ENCODE measurements around the gene USP7. TPM values are rescaled to one million over a fixed set of nuclear protein-coding genes. Genes with fewer than 3 reads are reported as not detected.

USP7 gene
- total RNA-seq, 2 experiments from 2014 or later: 259 to 268 TPM

GRCh38 chr16:8923199-8923598 lies 40.5 kb downstream of the USP7 start:
- ChIA-PET CTCF (interaction anchor here (2.0 kb wide), 1 partner anchor 13 kb away, joined by 10 read pairs; no protein-coding TSS in a partner anchor), POLR2A (interaction anchor here (0.9 kb wide), 1 partner anchor 11 kb away, joined by 3 read pairs; no protein-coding TSS in a partner anchor)
- peaks cover 93% of the 10 kb centered on the region for H3K36me3 Mint-ChIP-seq (ENCODE audit: low read depth)
- no peak overlapping the region for H3K27ac Mint-ChIP-seq
- H3K4me3 ChIP-seq (ENCODE audit: low read length): no peak overlapping the region
- intact Hi-C loops (cut with DNase I, micrococcal nuclease): loop anchor here in 1 of 2 experiments (5.0 kb wide), 1 partner anchor 39 kb away; the partner anchor contains the start of gene USP7
- H3K4me1 Mint-ChIP-seq (ENCODE audit: low read depth): peaks cover 53% of the 10 kb centered on the region
- H3K27me3 ChIP-seq (ENCODE audit: control insufficient read depth in 1 of 2, insufficient read depth in 2 of 2, low read length in 2 of 2): no peaks in the 10 kb centered on the region
- no peak for TF ChIP-seq CTCF (IDR thresholded peaks at IDR 0.05)
- H3K36me3 ChIP-seq (ENCODE audit: insufficient read depth, low read length): peaks cover 84% of the 10 kb centered on the region
- no peak overlapping the region for H3K27ac ChIP-seq (ENCODE audit: low read depth in 1 of 2, low read length in 2 of 2)
- H3K27me3 Mint-ChIP-seq: no peaks in the 10 kb centered on the region
- H3K9me3 ChIP-seq (ENCODE audit: control insufficient read depth in 1 of 2, insufficient read depth in 1 of 2, low read length in 2 of 2): no peaks in the 10 kb centered on the region
- DNase-seq (no peak), ATAC-seq (ENCODE audit: poor library complexity) (no peak)
- H3K9me3 Mint-ChIP-seq: no peaks in the 10 kb centered on the region
- H3K4me3 Mint-ChIP-seq: no peak overlapping the region
- H3K4me1 ChIP-seq (ENCODE audit: insufficient read depth, low read length): peaks cover 24% of the 10 kb centered on the region

GRCh38 chr16:8921347-8921984 lies 42.2 kb downstream of the USP7 start:
- Mint-ChIP-seq H3K27me3 (no peaks in the 10 kb centered on the region), H3K27ac (peak overlapping the region; percentile 75), H3K4me3 (no peak overlapping the region), H3K4me1 (ENCODE audit: low read depth) (peaks cover 39% of the 10 kb centered on the region), H3K36me3 (ENCODE audit: low read depth) (peaks cover 95% of the 10 kb centered on the region), H3K9me3 (no peaks in the 10 kb centered on the region)
- H3K9me3 ChIP-seq (ENCODE audit: control insufficient read depth in 1 of 2, insufficient read depth in 1 of 2, low read length in 2 of 2): no peaks in the 10 kb centered on the region
- intact Hi-C loops (cut with DNase I, micrococcal nuclease): loop anchor here in 1 of 2 experiments (5.0 kb wide), 1 partner anchor 41 kb away; the partner anchor contains the start of gene USP7
- H3K36me3 ChIP-seq (ENCODE audit: insufficient read depth, low read length): peaks cover 86% of the 10 kb centered on the region
- no peak overlapping the region for H3K27ac ChIP-seq (ENCODE audit: low read depth in 1 of 2, low read length in 2 of 2)
- DNase-seq (no peak), ATAC-seq (ENCODE audit: poor library complexity) (no peak)
- peaks cover 24% of the 10 kb centered on the region for H3K4me1 ChIP-seq (ENCODE audit: insufficient read depth, low read length)
- no peak overlapping the region for H3K4me3 ChIP-seq (ENCODE audit: low read length)
- ChIA-PET POLR2A (interaction anchor here (1.2 kb wide), 1 partner anchor 13 kb away, joined by 3 read pairs; no protein-coding TSS in a partner anchor), CTCF (interaction anchor here (2.0 to 3.7 kb wide), 2 partner anchors 15 kb away, joined by 10 to 21 read pairs; no protein-coding TSS in a partner anchor)
- H3K27me3 ChIP-seq (ENCODE audit: control insufficient read depth in 1 of 2, insufficient read depth in 2 of 2, low read length in 2 of 2): no peaks in the 10 kb centered on the region
- TF ChIP-seq CTCF (IDR thresholded peaks at IDR 0.05): no peak

GRCh38 chr16:8920645-8921346 lies 42.9 kb downstream of the USP7 start:
- peaks cover 90% of the 10 kb centered on the region for H3K36me3 ChIP-seq (ENCODE audit: insufficient read depth, low read length)
- Mint-ChIP-seq H3K4me3 (no peak overlapping the region), H3K36me3 (ENCODE audit: low read depth) (peaks cover 99% of the 10 kb centered on the region), H3K27me3 (no peaks in the 10 kb centered on the region), H3K9me3 (no peaks in the 10 kb centered on the region), H3K4me1 (ENCODE audit: low read depth) (peaks cover 38% of the 10 kb centered on the region), H3K27ac (peak overlapping the region; percentile 75)
- H3K9me3 ChIP-seq (ENCODE audit: control insufficient read depth in 1 of 2, insufficient read depth in 1 of 2, low read length in 2 of 2): no peaks in the 10 kb centered on the region
- H3K27me3 ChIP-seq (ENCODE audit: control insufficient read depth in 1 of 2, insufficient read depth in 2 of 2, low read length in 2 of 2): no peaks in the 10 kb centered on the region
- ChIA-PET POLR2A (interaction anchor here (1.2 kb wide), 1 partner anchor 12 kb away, joined by 3 read pairs; no protein-coding TSS in a partner anchor), CTCF (interaction anchor here (3.7 kb wide), 1 partner anchor 16 kb away, joined by 21 read pairs; no protein-coding TSS in a partner anchor)
- peaks cover 24% of the 10 kb centered on the region for H3K4me1 ChIP-seq (ENCODE audit: insufficient read depth, low read length)
- intact Hi-C loops (cut with DNase I, micrococcal nuclease): loop anchor here in 1 of 2 experiments (5.0 kb wide), 1 partner anchor 42 kb away; the partner anchor contains the start of gene USP7
- no peak for TF ChIP-seq CTCF (IDR thresholded peaks at IDR 0.05)
- DNase-seq (no peak), ATAC-seq (ENCODE audit: poor library complexity) (no peak)
- H3K4me3 ChIP-seq (ENCODE audit: low read length): no peak overlapping the region
- no peak overlapping the region for H3K27ac ChIP-seq (ENCODE audit: low read depth in 1 of 2, low read length in 2 of 2)

Data from CD4-positive, alpha-beta T cell (primary cell).